EL (cell line): ENCODE results near the gene GALNT8.

Experiments
- DNase-seq: peaks from one replicate; pipeline ENCODE4 v3.0.0-alpha.2; 2016

Gene GALNT8

GRCh38 chr12:4800555-4800954, 80.4 kb downstream of the GALNT8 start:
- DNase-seq, result no peak

- DNase-seq, result no peak
Observed at GRCh38 chr12:4802841-4803240, 82.6 kb downstream of the GALNT8 start.

- DNase-seq, result no peak
Observed at GRCh38 chr12:4806439-4807115, 86.4 kb downstream of the GALNT8 start.

- no peak for DNase-seq
Observed at GRCh38 chr12:4807116-4807783, 87.0 kb downstream of the GALNT8 start.

- no peak for DNase-seq
Observed at GRCh38 chr12:4807813-4808212, 87.6 kb downstream of the GALNT8 start.

GRCh38 chr12:4809013-4809448, 88.8 kb downstream of the GALNT8 start:
- DNase-seq, result no peak

GRCh38 chr12:4809449-4810218, 89.4 kb downstream of the GALNT8 start:
- DNase-seq, result no peak

- DNase-seq, result no peak
Observed at GRCh38 chr12:4810219-4810671, 90.0 kb downstream of the GALNT8 start.

- no peak for DNase-seq
Observed at GRCh38 chr12:4812624-4813327, 92.6 kb downstream of the GALNT8 start.

GRCh38 chr12:4813741-4814140, 93.5 kb downstream of the GALNT8 start:
- no peak for DNase-seq

GRCh38 chr12:4814485-4814884, 94.3 kb downstream of the GALNT8 start:
- DNase-seq, result no peak

GRCh38 chr12:4816744-4817525, 96.7 kb downstream of the GALNT8 start:
- DNase-seq, result no peak

GRCh38 chr12:4817880-4818279, 97.7 kb downstream of the GALNT8 start:
- DNase-seq, result no peak

- peak; percentile 8 for DNase-seq
Observed at GRCh38 chr12:4819654-4820053, 99.5 kb downstream of the GALNT8 start.

GRCh38 chr12:4820971-4821370, 100.8 kb downstream of the GALNT8 start:
- no peak for DNase-seq
